Fibroblast of mammary gland (primary cell): ENCODE data around the gene GALR1.

Experiments used
- DNase-seq: peaks from one replicate; pipeline ENCODE4 v3.0.0-alpha.2; 2010; ENCODE audit warnings: low read depth
- H3K4me3 ChIP-seq: 2 replicates; pipeline ENCODE4 v1.5.1; 2011; ENCODE audit warnings: low read depth, mild to moderate bottlenecking, low read length, moderate library complexity; ENCODE audit not compliant: control insufficient read depth
- CTCF ChIP-seq: conservative IDR thresholded peaks from 2 replicates; pipeline ENCODE4 v1.5.1; 2011; ENCODE audit warnings: low read depth, low read length, inconsistent platforms; ENCODE audit not compliant: control insufficient read depth, insufficient read depth

GALR1 gene

DNA sequence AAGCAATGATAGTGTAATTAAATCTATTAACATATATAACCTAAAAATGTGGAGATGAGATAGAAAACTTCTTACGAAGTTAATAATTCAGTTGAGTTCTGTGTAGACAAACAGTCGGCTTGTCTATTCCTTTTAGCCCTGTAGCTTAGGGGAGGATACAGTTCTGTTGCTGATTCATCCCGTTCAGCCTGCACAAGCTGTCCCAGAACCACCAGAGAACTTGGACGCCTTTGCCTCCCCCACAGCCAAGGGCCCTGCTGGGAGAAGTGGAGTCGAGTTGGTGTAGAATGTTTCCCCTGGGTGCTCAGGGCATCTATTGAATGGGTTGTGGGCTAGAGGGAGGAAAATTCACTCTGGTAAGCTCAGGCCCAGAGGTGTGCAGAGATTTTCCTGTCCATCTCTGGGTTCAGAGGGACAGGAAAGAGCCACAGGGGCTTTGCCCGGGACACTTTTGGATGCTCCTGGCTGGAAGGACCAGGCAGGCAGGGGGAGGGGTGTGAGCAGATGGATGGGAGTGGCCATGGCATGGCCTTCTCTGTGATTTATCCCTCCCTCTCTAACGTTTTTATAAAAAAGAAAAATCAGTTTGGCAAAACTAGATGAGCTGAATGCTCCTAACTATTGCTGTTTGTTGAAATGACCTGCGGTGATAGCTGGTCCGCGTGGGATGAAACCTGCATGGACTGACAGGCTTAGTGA, 42.8 kb upstream of the GALR1 start:
- peak; percentile 94 for DNase-seq
- H3K4me3 ChIP-seq, result no peak overlapping the region

DNA sequence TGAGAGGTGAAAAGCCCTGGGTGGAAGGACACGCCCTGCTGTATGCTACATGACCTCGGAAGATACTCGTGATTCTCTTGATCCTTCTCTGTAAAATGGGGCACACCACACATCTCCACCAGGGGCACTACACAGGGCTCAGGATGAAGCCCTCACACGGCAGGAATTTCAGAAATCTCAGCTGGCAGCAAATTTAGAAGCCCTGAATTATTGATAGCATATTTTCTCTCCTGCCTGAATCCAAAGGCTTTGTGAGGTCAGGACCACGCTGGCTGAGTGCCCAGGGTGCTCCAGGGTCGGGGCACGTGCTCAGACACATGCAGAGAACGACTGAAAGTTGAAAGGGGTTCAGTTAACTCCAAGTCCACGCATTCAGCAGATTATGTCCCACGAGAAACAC, 42.1 kb upstream of the GALR1 start:
- peak; percentile 90 for DNase-seq
- H3K4me3 ChIP-seq, result no peak overlapping the region
- peak; percentile 85 for TF ChIP-seq CTCF

More for the DNA sequence above, 42.8 kb upstream of the GALR1 start:
- TF ChIP-seq CTCF, result no peak

GRCh38 chr18:77208964-77209363, 40.7 kb upstream of the GALR1 start:
- no peak for TF ChIP-seq CTCF
- H3K4me3 ChIP-seq, result no peak overlapping the region
- peak; percentile 84 for DNase-seq

DNA sequence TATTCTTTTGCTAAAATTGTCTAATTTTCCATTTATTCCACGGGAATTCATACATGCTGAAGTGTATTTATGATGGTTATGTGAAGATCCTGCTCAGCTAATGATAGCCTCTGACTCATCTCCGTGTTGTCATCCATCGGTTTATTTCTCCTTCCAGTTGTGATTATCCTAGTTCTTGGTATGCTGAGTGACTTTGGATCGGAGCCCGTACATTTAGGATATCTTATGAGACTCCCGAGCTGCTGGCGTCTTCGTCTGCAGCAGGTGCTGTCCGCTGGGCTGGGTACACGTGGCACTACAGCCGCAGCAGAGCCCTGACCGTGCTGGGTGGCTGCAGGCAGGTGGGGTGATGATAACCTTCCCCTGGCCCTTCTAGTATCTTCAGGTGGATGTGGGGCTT, 40.1 kb upstream of the GALR1 start:
- TF ChIP-seq CTCF, result no peak
- peak; percentile 83 for DNase-seq
- no peak overlapping the region for H3K4me3 ChIP-seq

GRCh38 chr18:77210249-77210648, 39.4 kb upstream of the GALR1 start:
- H3K4me3 ChIP-seq, result no peak overlapping the region
- TF ChIP-seq CTCF, result no peak
- DNase-seq, result no peak

GRCh38 chr18:77218642-77219041, 31.0 kb upstream of the GALR1 start:
- DNase-seq, result no peak
- no peak overlapping the region for H3K4me3 ChIP-seq
- no peak for TF ChIP-seq CTCF

DNA sequence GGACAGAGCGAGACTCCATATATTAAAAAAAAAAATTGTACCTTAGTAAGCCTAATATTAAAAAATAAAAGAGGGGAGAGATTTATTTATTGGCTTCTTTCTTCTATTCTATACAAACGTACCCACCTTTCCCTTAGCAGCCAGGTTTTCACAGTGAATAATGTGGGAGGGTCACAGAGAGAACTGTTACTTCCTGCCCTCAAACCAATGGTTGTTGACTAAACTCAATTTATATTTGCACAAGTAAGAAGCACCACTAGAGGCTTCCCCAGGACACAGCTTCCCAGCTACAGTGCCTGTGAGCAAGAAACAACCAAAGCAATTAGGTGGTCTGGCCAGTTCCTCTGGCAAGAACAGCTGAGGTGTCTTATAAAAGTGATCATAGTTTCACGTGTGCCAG, 28.9 kb upstream of the GALR1 start:
- H3K4me3 ChIP-seq, result no peak overlapping the region
- no peak for TF ChIP-seq CTCF
- DNase-seq, result no peak
